Mesenteric fat pad (tissue), 1 donor: Measurements from ENCODE around the gene NOVA2. TPM values are rescaled to one million over a fixed set of nuclear protein-coding genes. Genes with fewer than 3 reads are reported as not detected.

Experiments
- DNase-seq: peaks from one replicate; pipeline ENCODE4 v3.0.0-alpha.2; 2020; ENCODE audit warnings: low spot score
- long read RNA-seq: library from polyadenylated mRNA; unstranded; transcript quantifications from one replicate; pipeline ENCODE4 v2.0.0, GENCODE V29; 2020
- total RNA-seq: library from RNA; stranded (reverse); fragmentation: NEBNext Ultra II Directional; extraction: Animal tissue kit (Norgen Biotek cat#: 25700); gene quantifications from one replicate; pipeline ENCODE4 v1.2.1, GENCODE V29; 2021
- donor health status: DM: yes; HTN: yes; CAD: no.

Gene NOVA2, protein sequence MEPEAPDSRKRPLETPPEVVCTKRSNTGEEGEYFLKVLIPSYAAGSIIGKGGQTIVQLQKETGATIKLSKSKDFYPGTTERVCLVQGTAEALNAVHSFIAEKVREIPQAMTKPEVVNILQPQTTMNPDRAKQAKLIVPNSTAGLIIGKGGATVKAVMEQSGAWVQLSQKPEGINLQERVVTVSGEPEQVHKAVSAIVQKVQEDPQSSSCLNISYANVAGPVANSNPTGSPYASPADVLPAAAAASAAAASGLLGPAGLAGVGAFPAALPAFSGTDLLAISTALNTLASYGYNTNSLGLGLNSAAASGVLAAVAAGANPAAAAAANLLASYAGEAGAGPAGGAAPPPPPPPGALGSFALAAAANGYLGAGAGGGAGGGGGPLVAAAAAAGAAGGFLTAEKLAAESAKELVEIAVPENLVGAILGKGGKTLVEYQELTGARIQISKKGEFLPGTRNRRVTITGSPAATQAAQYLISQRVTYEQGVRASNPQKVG
- 15.4 TPM for total RNA-seq
- long read RNA-seq, partial matches to known transcripts: 0 of 8 reads
- long read RNA-seq, other reads (novel, unspliced or antisense): 8 of 8 reads

DNA sequence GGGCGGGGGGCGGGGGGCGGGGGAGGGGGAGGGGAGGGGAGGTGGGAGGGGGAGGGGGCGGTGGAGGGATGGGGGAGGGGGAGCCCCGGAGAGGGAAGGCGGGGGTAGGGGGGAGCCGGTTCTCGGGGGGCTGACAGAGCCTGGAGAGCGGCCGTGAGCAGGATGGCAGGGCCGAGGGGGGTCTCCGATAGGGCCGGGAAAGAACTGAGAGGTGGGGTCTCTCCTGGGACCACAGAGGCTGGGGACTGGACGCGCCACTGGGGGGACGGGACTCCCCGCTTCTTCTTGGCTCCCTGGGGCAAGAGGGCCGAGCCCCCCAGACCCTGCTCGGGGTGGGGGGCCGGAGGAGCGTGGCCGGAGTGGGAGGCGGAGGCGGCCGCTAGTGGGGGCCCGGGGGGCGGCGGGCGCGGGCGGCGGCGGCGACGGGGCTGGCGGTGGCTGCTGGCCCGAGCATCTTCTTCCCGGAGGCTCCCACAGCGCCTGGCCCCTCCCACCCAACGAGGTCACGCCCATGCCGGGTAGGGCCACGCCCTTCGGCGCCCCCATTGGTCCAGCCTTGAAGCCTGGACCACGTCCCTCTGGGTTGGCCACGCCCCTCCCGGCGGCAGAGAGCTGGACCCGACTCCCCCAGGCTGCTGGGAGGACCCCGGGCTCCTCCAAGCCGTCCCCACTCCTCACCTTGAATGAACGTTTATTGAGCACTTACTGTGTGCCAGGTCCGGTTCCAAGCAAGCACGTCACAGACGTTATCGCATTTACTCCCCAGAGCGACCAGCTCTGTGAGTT is at the start of gene NOVA2:
Gene NOVA2, minus strand, starts transcription at position 313 of the 786 bp plus-strand sequence. CDS start 514 bp downstream, outside the sequence.
- peak; percentile 91 for DNase-seq

DNA sequence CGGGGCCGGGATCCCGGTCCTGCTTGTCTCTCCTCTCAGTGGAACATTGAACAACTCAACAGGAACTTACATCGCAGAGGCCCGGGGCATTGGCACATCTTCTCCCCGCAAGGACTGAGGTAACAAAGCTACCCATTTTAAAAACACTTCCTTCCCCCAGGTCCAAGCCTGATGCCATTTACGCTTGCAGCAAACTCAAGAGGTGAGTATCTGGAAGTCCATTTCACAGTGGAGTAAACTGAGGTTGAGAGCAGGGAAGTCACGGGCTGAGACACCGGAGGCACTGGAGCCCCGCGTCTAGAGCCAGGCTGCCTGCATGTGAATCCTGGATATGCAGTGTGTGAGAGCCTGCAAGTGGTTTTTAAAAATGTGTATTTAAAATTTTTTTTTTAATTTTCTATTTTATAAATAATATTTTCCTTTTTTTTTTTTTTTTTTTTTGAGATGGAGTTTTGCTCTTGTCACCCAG is 49.7 kb upstream of the NOVA2 start:
- DNase-seq: no peak

DNA sequence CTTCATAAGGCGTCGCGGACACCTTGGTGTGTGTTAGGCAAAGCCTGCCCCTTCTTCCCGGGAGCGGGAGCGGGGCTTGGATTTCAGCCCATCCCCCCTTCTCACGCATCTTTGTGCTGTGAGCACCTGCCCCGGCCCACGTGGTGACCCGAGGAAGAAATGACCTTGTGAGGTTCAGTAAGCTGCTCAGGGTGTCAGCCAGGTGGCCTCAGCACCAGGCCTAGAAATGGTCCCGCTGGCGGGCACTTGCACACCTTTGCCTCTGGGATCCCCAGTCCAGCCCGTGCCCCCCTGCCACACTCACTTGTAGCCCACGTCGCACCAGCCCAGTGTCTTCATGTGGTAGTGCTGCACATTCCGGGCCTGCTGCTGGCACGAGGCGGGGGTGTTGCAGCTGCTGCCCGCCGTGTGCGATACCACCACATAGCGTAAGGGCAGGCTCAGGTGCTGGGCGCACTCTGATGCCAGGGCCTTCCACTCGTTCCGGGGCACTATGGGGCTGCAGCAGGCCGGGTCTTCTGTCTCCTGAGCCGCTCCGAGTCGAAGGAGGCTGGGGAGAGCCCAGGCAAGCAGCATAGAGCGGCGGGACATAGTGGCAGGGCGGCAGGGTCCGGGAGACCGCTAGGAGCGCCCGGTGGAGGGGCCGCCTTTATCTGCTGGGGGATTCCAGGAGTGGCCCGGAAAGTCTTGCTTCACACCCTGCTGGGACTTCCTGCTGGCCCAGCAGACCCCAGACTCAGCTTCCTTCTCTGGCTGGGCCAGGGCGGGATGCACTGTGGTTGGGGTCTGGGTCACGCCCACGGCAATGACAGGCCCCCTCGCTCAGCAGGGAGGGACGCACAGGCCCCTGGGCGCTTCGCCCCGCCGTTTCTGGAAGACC is 49.0 kb upstream of the NOVA2 start, which contains the start of gene PGLYRP1:
Gene PGLYRP1, minus strand, starts transcription at position 623 of the 880 bp plus-strand sequence. Its CDS starts 32 bp downstream, at position 591.
- DNase-seq: peak; percentile 88

DNA sequence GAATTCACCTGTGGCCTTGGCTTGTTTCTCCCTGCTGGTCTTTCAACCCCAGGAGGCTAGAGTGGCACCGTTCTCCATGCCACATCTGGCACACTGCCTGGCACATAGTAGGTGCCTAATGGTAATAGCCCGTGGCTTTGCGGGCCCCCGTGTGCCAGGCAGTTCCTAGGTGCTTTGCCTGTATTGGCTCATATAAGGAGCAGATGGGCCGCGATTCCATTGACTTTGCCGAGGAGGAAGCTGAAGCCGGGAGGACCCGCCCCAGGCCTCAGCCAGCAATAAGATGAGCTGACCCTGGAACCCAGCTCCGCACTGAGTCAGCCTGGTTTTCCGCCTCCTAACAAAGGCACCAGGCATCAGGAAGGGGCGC is 48.4 kb upstream of the NOVA2 start:
- no peak for DNase-seq

DNA sequence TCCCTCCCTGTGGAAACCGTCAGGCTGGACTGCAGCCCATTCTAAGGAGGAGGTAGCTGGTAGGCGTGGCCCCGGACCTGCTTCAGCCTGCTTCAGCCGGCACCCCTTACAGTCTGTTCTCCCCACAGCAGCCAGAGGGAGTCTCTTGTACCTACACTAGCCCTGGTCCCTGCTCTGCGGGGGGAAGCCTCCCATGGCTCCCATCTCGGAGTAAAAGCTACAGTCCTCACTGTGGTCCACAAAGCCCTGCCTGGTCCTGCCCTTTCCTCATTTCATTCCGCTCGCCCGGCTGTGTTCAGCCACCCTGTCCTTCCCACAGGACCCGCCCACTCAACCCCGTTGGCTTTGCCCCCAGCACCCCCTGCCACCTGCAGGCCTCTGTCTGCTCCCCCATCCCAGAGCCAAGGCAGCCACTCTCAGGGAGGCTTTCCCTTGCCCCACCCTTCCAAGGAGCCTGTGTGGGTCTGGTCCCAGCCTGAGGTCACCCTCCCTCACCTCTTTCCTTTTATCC is 47.9 kb upstream of the NOVA2 start:
- DNase-seq: peak; percentile 76

DNA sequence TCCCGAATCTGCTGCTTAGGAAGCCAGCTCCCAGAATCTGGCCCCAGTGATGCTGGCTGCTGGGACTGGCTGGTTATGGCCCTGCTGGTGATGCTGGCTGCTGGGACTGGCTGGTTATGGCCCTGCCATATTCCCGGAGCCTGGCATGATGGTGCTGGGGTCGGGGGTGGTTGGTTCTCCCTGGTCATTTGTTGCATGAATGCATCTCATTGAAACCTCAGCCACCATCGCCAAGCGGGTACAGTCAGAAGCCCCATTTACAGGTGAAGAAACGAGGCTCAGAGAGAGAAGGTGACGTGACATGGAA is 47.1 kb upstream of the NOVA2 start:
- DNase-seq: peak; percentile 65

DNA sequence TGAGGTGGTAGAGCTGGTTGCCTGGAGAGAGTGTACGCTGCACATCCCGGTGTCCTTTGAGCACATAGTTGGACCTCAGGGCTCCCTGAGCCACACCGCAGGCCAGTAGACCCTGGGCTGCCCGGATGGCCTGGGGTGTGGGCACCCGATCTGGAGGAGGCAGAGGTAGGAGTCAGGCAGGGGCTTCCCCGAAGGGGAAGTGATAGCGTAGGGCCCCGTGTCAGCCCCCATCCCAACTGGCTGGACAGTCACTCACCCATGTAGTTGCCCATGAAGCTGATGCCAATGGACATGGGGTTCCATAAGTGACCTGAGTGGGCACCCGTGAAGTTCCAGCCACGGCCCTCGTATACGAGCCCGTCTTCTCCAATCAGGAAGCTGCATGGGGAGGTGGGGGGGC is 45.6 kb upstream of the NOVA2 start:
- DNase-seq: peak; percentile 73

DNA sequence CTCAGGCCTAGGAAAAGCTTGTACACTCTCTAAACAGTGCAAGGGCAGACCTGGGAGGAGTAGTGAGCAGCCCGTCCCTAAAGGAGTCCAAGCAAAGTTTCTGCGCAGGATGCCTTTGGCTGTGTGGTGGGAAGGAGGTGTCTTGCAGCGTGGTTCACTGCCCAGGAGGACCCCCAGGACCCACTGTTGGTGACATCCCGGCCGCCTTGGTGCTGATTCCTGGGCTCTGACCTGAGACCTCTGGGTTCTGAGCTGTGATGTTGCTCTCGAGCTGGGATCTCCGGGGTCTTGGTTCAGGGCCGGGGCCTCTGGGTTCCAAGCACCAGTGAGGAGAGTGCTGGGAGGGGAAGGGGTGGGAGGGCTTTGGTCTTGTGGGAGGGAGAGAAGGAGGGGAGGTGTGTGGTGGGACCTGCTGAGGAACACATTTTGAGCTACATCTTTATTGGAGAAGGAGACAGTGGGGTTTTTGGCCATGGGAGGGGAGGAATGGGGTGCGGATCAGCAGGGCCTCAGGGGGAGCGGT is 45.1 kb upstream of the NOVA2 start:
- DNase-seq: peak; percentile 80

DNA sequence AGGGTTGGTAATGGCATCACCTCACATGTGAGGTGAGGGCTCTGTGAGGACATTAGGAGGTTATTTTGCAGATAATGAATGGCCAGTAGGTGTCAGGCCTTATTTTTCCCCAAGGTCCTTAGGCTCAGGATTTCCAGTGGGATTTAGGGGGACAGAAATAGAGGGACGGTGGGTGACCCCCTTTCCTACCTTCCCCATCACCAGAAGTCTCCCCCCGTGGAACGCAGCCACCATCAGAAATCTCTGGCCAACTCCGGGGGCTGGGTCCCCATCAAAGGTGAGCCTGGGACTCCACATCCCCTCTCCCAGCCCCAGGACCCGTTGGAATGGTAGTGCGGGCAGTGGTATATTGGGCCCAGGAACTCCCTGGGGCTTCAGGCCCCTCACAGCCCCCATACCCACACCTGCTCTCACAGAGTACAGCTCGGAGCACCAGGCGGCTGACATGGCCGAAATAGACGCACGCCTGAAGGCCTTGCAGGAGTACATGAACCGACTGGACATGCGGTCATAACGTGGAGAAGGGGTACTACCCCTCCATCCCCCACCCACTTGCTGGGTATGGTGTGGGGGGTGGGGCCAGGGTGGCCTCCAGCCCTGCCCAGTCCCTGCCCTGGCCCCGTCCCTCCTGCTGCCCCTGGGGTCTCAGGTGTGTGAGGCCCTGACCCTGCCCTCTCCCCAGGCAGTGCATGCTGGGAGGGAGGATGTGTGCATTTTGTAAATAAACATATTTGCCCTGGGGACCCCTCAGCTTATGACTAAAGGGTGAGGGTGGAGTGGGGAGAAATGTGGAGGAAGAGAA is 44.4 kb upstream of the NOVA2 start:
- DNase-seq: no peak

DNA sequence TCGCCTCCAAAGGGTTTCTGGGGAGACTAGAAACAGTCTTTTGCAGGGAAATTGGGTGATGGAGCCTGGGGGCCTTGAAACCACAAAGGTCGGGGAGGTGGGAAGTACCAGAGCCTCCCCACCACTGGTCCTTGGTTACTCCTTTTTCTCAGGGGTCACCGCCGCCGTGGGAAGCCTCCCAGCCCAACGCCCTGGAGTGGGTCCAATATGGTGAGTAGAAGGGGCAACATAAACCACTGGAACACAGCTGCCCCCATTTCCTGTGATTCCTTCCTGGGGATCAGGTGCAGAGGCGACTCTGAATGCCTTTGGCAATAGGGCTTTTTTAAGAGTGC is 43.4 kb upstream of the NOVA2 start:
- DNase-seq: no peak

DNA sequence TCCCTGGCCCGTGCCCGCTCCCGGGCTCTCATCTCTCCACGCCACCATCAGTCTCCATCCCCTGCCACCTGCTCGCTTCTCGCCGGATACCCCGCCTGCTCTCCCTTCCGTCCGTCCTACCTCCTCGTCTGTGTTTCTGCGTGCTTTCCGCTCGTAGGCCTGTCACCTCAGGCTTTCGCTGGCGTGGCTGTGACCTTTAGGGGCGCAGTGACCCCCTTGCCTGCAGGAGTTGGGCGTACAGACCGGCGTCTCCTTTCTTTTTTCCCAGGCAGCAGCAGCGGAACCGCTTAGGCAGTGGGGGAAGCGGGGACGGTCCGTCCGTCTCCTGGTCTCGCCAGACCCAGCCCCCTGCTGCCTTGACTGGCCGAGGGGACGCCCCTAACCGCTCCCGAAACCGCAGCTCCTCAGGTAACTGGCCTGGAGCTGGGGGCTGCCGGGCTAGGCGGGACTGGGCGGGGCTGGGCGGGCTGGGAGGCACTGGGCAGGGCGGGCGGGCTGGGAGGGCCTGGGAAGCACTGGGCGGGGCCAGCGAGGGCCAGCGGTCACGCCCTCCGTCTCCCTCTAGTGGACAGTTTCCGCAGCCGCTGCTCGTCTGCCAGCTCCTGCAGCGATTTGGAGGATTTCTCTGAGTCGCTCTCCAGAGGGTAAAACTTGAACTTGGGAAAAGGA is 42.9 kb upstream of the NOVA2 start:
- DNase-seq: no peak

DNA sequence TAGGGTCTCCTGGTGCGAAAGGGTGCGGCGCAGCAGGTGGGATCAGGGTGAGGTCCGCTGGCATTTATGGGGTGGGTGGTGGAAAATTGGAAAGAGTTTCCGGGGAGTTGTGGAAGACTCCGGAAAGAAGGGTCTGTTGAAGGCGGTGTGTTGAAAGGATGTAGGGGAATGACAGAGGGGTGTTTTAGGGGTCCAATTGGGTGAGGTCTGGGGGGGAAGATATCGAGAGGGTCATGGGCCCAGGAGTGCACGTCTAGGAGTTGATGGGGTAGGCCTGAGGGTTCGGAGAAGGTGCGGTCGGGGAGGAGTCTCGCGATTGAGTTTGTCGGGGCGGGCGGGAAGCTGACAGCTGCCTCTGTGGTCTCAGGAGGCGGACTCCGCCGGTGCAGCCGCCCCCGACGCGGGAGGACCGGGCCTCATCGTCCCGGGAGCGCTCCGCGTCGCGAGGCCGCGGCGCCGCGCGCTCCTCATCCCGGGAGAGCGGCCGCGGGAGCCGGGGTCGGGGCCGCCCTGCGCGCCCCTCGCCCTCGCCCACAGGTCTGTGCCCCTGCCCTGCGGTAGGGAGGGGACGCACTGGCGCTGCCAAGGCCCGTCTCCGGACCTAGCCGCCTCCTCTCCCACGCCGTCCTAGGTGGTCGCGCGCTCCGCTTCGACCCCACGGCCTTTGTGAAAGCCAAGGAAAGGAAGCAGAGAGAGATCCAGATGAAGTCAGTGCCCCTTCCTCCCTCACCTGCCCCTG is 42.2 kb upstream of the NOVA2 start:
- no peak for DNase-seq

DNA sequence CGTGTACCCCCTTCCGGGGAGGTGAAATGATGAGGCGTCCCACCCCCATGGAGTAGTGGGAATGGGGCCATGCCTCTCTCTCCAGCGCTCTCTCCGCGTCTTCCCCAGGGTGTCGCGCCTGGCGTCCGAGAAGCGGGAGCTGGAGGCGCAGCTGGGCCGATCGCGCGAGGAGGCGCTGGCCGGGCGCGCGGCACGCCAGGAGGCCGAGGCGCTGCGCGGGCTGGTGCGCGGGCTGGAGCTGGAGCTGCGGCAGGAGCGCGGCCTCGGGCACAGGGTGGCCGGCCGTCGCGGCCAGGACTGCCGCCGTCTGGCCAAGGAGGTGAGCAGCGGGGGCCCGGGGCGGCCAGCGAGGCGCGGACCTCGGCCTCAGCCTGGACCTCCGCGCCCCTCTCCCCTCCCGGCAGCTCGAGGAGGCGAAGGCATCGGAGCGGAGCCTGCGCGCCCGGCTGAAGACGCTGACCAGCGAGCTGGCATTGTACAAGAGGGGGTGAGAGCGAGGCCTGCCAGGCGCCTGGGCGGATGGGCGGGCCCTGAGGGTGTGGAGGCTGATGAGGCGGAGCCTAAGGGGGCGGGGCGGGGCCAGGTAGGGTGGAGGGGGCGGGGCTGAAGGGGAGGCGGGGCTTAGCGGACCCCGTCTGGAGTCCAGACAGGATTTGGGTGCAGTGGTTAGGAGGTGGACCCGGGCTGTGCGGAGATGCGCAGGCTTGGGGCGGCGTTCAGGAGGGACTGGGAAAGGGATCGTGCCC is 41.4 kb upstream of the NOVA2 start:
- DNase-seq: no peak

DNA sequence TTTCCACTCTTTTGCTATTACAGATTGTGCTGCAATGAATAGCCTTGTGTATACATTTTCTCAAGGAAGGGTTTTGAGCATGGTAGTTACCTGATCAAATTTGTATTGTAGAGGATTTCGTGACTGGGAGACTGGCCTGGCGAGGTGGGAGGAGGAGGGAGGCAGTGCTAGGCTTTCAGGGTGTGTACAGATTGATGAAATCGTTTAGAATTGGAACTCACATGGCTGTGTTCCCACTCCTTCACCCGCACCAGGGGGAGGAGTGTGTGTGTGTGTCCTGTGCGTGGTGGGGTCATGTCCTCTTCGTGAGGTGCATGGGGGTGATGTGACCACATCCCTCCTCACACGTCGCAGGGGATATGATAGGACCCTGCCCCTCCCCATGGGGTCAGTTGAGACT is 40.9 kb upstream of the NOVA2 start:
- DNase-seq: no peak

DNA sequence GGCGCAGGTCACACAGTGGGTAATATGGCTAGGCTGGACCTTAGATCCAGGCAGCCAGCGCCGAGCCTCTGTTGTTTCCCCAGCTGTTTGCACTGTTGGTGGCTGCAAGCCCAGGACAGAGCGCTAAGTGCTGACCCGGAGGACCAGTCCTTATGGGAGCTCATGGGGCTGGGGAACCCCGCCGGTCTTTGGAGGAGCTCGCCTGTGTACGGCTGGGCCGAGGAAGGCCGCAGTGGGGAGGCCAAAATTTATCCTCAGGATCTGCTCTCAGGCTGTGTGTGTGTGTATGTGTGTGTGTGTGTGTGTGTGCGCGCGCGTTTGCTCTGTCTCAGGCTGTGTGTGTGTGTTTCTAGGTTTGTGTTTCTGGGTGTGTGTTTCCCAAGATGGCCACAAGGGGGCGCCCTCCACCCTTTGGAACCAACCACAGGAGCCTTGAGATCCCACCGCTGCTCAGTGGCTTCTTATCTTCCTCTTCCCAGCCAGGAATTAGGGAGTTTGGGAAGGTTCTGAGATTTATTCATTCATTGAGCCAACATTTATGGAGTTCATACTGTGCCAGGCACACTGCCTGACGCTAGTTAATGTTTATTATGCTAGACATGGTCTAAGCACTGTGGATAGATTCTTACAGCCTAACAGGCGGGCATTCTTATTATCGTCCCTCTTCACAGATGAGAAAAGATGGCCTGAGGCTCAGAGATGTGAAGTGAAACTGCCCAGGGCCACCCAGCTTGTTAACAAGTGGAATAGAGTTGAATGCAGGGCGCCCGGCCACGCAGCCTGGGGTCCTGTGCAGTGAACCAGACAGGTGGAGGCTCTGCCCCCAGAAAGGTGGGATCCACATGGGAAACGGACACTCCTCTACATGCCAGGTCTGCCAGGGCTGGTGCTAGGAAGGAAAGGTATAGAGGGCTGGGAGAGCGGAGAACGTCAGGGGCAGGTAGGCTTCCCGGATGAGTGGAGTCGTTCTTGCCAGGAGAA is 36.2 kb upstream of the NOVA2 start:
- DNase-seq: no peak

DNA sequence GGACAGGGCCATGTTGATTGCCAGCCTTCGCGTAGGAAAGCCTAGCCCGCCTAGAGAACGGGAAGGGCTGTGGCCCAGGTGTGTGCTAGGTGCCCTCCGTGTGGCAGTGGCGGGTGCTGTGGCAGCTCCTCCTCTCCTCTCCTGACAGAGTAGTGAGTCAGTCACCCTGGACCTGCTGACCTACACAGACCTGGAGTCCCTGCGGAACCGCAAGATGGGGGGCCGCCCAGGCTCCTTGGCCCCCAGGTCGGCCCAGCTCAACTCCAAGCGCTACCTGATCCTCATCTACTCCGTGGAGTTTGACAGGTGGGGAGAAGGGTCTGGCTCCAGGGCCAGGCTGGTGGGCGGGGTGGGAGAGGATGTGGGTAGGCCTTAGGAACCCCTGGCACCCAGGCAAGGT is 32.7 kb upstream of the NOVA2 start:
- no peak for DNase-seq
